Upper lobe of right lung (tissue), 1 donor: ENCODE data around the gene ZNF521. TPM values are rescaled to one million over a fixed set of nuclear protein-coding genes. Genes with fewer than 3 reads are reported as not detected.

ENCODE experiments used
- ATAC-seq: fragments of 200-7000 bp; cut with Tn5 transposase; one replicate; pipeline ENCODE4 v1.9.1; 2020; ENCODE audit warnings: mild to moderate bottlenecking, moderate library complexity
- DNase-seq: peaks from one replicate; pipeline ENCODE4 v3.0.0-alpha.2; 2020
- H3K27ac ChIP-seq: fragments of 200-600 bp; one replicate; pipeline ENCODE4 v1.8.0; 2022
- H3K27me3 ChIP-seq: fragments of 200-600 bp; one replicate; pipeline ENCODE4 v1.8.0; 2022; ENCODE audit warnings: mild to moderate bottlenecking
- H3K36me3 ChIP-seq: fragments of 200-600 bp; one replicate; pipeline ENCODE4 v1.8.0; 2022
- H3K4me1 ChIP-seq: fragments of 200-600 bp; one replicate; pipeline ENCODE4 v1.8.0; 2022
- H3K4me3 ChIP-seq: fragments of 200-600 bp; one replicate; pipeline ENCODE4 v1.8.0; 2022; ENCODE audit warnings: mild to moderate bottlenecking
- H3K9me3 ChIP-seq: fragments of 200-600 bp; one replicate; pipeline ENCODE4 v1.8.0; 2022
- intact Hi-C: fragments of 100-400 bp; cut with DNase I; formaldehyde crosslinking; loops from one replicate; pipeline ENCODE4 v1.11.0; 2022
- total RNA-seq: library from RNA; stranded (reverse); fragmentation: NEBNext Ultra II Directional; extraction: Animal tissue kit (Norgen Biotek cat#: 25700); gene quantifications from one replicate; pipeline ENCODE4 v1.2.1, GENCODE V29; 2021
- TF ChIP-seq, protein P1 (sequence below): fragments of 200-600 bp; IDR thresholded peaks from one replicate; pipeline ENCODE4 v1.8.0; 2022; ENCODE audit warnings: antibody characterized with exemption
- donor health status: DM: no; HTN: yes; CAD: no; lungs with severe emphysema.

Gene ZNF521
- total RNA-seq, 1 donor from 2014 or later, result 25.0 TPM

- no peak overlapping the region for H3K4me3 ChIP-seq
- no peak overlapping the region for H3K27ac ChIP-seq
- H3K4me1 ChIP-seq, result no peaks in the 10 kb centered on the region
- no peaks in the 10 kb centered on the region for H3K27me3 ChIP-seq
- ATAC-seq, result no peak
- no peak for DNase-seq
- no peaks in the 10 kb centered on the region for H3K9me3 ChIP-seq
- intact Hi-C loops, result no loop called here
- TF ChIP-seq, protein P1, sequence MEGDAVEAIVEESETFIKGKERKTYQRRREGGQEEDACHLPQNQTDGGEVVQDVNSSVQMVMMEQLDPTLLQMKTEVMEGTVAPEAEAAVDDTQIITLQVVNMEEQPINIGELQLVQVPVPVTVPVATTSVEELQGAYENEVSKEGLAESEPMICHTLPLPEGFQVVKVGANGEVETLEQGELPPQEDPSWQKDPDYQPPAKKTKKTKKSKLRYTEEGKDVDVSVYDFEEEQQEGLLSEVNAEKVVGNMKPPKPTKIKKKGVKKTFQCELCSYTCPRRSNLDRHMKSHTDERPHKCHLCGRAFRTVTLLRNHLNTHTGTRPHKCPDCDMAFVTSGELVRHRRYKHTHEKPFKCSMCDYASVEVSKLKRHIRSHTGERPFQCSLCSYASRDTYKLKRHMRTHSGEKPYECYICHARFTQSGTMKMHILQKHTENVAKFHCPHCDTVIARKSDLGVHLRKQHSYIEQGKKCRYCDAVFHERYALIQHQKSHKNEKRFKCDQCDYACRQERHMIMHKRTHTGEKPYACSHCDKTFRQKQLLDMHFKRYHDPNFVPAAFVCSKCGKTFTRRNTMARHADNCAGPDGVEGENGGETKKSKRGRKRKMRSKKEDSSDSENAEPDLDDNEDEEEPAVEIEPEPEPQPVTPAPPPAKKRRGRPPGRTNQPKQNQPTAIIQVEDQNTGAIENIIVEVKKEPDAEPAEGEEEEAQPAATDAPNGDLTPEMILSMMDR, result no peak
- H3K36me3 ChIP-seq, result no peaks in the 10 kb centered on the region
Measured at GRCh38 chr18:25140124-25140961, 211.6 kb downstream of the ZNF521 start.

- no peak overlapping the region for H3K27ac ChIP-seq
- no peaks in the 10 kb centered on the region for H3K27me3 ChIP-seq
- no peaks in the 10 kb centered on the region for H3K36me3 ChIP-seq
- TF ChIP-seq, protein P1, result no peak
- ATAC-seq, result no peak
- intact Hi-C loops, result no loop called here
- DNase-seq, result no peak
- no peaks in the 10 kb centered on the region for H3K4me1 ChIP-seq
- H3K9me3 ChIP-seq, result no peaks in the 10 kb centered on the region
- H3K4me3 ChIP-seq, result no peak overlapping the region
Measured at GRCh38 chr18:25137197-25137472, 214.8 kb downstream of the ZNF521 start.

GRCh38 chr18:25136416-25137196, 215.4 kb downstream of the ZNF521 start:
- TF ChIP-seq, protein P1, result no peak
- Histone ChIP-seq H3K36me3 (no peaks in the 10 kb centered on the region), H3K4me1 (no peaks in the 10 kb centered on the region), H3K27ac (no peak overlapping the region), H3K27me3 (no peaks in the 10 kb centered on the region), H3K9me3 (no peaks in the 10 kb centered on the region), H3K4me3 (no peak overlapping the region)
- DNase-seq (no peak), ATAC-seq (no peak)
- intact Hi-C loops, result no loop called here

DNA sequence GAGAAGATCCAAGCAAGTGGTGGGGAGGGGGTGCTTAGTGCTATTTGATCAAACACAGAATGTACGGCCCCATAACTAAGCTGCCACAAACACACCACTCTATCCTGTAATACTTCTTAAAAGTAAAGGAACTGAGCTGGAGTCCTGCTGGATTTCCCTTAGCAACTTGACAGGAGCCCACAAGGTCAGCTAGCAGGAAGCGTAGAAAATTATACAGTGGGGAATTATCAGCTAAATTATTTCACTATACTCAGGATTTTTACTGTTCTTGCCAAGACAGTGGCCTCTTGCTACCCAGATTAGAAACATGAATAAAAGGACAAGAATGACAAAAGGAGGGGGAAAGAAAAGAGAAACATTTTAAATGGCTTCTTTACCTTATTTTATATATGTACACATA, 217.1 kb downstream of the ZNF521 start:
- ATAC-seq (no peak), DNase-seq (no peak)
- Histone ChIP-seq H3K4me1 (no peaks in the 10 kb centered on the region), H3K36me3 (no peaks in the 10 kb centered on the region), H3K27me3 (no peaks in the 10 kb centered on the region), H3K4me3 (no peak overlapping the region), H3K27ac (no peak overlapping the region), H3K9me3 (no peaks in the 10 kb centered on the region)
- intact Hi-C loops, result no loop called here
- TF ChIP-seq, protein P1, result no peak

DNA sequence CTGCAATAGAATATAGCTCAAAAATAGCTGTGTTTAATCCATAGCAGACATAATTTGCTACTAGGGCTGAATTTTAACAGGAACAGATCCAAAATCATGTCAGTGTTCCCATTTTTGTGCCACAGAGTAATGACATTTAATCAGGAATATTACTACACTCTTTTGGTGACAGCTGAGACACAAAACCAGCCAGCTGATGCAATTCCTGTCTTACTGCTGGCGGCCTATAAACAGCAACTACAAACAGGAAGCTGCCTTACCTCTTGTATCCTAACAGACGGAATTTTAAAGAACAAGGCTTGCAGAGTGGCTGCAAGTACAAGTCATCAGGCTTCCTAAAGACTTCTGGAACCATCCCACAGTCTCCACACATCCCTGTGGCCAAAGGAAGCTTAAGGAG, 218.1 kb downstream of the ZNF521 start:
- H3K4me1 ChIP-seq, result no peaks in the 10 kb centered on the region
- intact Hi-C loops, result no loop called here
- no peak overlapping the region for H3K4me3 ChIP-seq
- no peaks in the 10 kb centered on the region for H3K27me3 ChIP-seq
- H3K27ac ChIP-seq, result no peak overlapping the region
- DNase-seq (no peak), ATAC-seq (no peak)
- H3K9me3 ChIP-seq, result no peaks in the 10 kb centered on the region
- no peaks in the 10 kb centered on the region for H3K36me3 ChIP-seq
- TF ChIP-seq, protein P1, result no peak
